Astrocyte of the spinal cord (primary cell): Measurements from ENCODE around the gene HSD11B1L.

Experiments used
- DNase-seq: peaks from one replicate; pipeline ENCODE4 v3.0.0; 2011; ENCODE audit warnings: low read depth, low spot score
- H3K4me3 ChIP-seq: 2 replicates; pipeline ENCODE4 v1.5.1; 2011; ENCODE audit warnings: low read depth, mild to moderate bottlenecking, low read length, moderate library complexity
- in situ Hi-C: cut with HindIII; loops from 2 replicates; pipeline ENCODE4 v1.10.0; 2017; ENCODE audit warnings: low sequenced_read_pairs
- TF ChIP-seq, protein P1 (sequence below): IDR thresholded peaks from 2 replicates; pipeline ENCODE4 v1.5.1; 2012; ENCODE audit warnings: low read depth, mild to moderate bottlenecking, low read length, inconsistent platforms

The HSD11B1L gene

DNA sequence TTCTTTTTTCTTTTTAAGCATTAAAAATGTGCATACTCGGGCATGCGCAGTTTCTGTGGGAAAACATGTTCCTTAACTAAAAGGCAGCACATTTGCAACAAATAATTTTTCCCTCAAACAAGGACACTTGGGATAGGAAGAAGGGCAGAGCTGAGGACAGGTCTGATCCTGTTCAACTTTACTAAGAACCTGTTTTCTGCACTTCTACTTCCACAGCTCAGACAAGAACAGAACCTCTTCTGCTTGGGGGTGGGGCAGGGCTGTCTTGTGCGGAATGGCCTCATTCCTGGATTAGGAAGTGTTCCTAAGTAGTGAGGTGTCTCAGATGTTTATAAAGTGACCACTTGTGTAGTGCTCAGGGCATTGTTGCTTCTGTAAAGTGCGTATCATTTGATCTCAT lies 39.7 kb upstream of the HSD11B1L start:
- DNase-seq: no peak
- H3K4me3 ChIP-seq: no peak overlapping the region
- TF ChIP-seq, protein P1, sequence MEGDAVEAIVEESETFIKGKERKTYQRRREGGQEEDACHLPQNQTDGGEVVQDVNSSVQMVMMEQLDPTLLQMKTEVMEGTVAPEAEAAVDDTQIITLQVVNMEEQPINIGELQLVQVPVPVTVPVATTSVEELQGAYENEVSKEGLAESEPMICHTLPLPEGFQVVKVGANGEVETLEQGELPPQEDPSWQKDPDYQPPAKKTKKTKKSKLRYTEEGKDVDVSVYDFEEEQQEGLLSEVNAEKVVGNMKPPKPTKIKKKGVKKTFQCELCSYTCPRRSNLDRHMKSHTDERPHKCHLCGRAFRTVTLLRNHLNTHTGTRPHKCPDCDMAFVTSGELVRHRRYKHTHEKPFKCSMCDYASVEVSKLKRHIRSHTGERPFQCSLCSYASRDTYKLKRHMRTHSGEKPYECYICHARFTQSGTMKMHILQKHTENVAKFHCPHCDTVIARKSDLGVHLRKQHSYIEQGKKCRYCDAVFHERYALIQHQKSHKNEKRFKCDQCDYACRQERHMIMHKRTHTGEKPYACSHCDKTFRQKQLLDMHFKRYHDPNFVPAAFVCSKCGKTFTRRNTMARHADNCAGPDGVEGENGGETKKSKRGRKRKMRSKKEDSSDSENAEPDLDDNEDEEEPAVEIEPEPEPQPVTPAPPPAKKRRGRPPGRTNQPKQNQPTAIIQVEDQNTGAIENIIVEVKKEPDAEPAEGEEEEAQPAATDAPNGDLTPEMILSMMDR: no peak
- in situ Hi-C loops: no loop called here

DNA sequence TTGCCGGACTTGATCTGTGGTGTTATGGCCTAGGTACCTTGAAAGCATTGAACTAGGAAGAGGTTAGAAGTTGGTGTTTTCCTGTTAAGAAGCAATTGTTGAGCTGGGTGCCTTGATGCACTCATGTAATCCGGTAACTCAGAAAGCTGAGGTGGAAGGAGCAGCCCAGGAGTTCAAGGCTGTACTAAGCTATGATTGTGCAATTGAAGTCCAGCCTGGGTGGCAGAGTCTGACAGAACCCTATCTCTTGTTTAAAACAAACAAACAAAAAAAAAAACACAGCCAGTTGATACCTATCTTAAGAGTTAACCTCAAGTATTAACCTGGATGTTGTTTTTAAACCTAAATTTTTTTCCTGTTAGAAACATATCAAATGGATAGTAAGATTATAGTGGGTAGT lies 38.6 kb upstream of the HSD11B1L start:
- no peak for DNase-seq

DNA sequence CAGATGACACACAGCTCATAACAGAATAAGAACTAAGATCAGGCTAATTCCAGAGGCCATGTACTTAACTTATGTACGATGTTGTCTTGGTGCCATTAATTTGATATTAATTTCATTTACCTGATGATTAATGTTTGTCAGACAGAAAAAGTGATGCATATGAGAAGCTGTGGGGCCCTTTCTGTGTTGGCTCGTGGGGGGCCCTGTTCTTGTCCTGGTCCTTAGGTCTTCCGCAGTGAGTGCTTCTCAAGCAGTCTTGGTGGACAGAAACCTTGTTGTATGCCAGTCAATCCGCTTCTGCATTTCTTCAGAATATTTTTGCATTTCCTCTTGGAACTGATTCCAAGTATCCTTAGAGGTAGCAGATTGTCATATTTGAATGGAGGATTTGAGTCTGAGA lies 37.8 kb upstream of the HSD11B1L start:
- DNase-seq: no peak
- in situ Hi-C loops: no loop called here
- no peak overlapping the region for H3K4me3 ChIP-seq
- TF ChIP-seq, protein P1: no peak

More for the DNA sequence above, 38.6 kb upstream of the HSD11B1L start:
- no peak overlapping the region for H3K4me3 ChIP-seq
- in situ Hi-C loops: no loop called here
- TF ChIP-seq, protein P1: no peak

DNA sequence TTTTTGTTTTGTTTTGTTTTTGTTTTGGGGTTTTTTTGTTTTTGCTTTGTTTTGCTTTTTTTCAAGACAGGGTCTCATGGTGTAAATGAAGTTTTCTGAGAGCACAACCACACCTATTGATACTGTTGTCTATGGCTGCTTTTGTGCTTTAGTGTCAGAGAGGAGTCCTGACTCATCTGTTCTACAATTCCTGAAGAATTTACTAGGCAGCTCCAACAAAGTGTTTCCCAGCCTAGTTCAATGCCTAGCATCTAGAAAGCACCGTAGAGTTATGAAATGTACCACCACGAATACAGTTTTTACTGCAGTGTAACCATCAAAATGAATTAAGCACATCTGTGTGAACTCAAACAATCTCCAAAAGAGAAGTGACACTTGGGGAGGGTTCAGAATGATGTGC lies 36.8 kb upstream of the HSD11B1L start:
- no peak overlapping the region for H3K4me3 ChIP-seq
- in situ Hi-C loops: no loop called here
- DNase-seq: no peak
- TF ChIP-seq, protein P1: no peak

DNA sequence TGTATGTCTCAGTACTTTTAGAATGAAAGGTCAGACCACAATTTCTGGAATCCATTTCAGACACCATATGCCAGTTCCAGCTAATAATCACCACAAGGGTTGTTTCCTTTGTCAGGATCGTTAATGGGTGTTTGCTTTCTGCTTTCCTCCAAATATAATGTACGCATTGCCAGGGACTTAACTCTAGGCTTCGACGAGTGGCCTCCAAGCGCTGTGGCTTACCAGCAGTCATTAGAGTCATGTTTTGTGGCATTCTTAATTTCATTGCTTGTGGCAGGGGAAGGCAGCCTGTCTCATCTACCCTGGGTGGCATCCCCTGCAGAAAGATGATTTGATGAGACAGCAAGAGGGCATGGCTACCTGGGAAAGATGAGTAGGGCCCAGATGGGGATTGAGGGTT lies 35.4 kb upstream of the HSD11B1L start:
- in situ Hi-C loops: no loop called here
- H3K4me3 ChIP-seq: no peak overlapping the region
- DNase-seq: no peak
- TF ChIP-seq, protein P1: no peak

DNA sequence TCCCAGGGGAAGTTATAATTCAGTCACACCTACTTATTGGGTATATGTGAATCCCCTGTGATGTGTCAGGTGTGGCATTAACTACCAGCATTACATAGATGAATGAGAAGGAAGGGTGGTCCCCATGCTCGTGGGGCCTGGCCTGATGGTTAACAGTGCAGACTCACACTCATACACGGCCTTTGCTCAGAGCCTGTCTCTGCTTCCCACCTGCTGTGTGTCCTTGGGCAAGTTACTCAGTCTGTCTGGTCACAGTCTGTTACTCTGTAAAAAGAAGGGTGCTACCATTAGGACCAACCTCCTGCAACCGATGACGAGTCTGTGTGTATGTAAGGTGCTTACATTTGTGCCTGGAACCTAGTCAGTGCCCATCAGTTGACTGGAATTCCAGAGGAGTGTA lies 34.1 kb upstream of the HSD11B1L start:
- TF ChIP-seq, protein P1: no peak
- in situ Hi-C loops: no loop called here
- no peak overlapping the region for H3K4me3 ChIP-seq
- DNase-seq: no peak

DNA sequence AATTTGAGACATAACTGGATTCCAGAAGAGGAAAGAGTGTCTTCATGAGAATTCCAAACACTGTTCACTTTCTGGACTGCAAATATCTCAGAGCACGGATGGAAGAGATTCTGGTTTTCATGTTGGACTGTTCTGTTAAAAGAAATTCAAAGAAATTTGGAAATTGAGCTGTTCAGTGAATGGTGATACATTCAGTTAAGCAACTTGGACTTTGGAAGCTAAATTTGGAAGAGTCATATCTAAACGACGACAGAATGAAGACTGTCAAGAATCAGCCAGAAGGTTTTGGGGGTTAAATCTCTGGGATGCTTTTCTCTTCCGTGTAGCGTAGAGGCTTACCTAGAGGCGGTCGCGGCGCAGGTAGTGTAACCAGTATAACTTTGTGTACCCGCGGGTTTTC lies 32.4 kb upstream of the HSD11B1L start:
- DNase-seq: no peak
- in situ Hi-C loops: no loop called here
- no peak overlapping the region for H3K4me3 ChIP-seq

More for the DNA sequence above, 32.4 kb upstream of the HSD11B1L start:
- TF ChIP-seq, protein P1: no peak
